ENCODE data around the gene IL18BP. TPM values are rescaled to one million over a fixed set of nuclear protein-coding genes. Genes with fewer than 3 reads are reported as not detected.

The IL18BP gene
- total RNA-seq, 1 experiment from 2014 or later = 17.9 TPM

DNA sequence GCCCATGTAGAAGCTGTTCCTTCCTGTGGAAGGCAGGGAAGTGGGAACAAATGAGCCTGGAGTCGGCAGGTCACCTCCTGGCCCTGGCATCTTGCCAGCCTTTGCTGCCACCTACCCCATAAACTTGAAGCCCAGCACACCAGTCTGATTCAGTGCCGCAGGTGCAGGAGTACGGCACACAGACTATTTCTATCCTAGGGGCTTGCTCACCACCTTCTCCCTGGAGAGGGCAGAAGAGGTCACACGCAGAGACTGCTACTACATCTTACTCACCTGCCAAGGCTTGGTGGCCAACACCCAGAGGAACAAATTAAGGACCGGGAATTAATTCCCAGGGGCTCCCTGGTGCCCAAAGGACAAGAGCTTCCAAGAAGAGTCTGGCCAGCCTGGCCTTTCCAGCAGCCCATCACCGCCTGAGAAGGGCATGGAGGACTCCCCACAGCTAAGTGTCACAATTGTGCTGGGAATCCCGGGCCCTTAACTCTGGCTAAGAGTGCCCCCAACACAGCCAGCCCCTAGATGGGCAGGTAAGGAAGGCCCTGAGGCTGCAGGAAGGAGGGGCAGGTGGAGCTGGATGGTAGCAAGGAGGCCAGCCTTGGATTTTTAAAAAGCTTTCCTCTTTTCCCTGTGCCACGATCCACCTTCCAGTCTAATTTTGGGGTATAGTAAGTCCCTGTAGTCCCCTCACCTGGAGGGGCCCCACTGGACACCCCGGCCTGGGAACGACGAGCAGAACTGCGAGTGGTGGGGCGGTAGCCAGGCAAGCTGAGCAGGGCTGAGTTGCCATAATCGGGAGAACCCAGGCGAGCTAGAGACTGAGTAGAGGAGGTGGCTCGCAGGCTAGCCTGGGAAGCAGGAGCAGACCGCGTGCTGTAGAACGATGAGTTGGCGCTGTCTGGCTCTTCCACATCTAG, 6.9 kb downstream of the IL18BP start:
- Histone ChIP-seq H3F3A (ENCODE audit: insufficient read depth, low read depth) (peaks cover 50% of the 10 kb centered on the region; the same call in 1 of the 2 replicates), H4K20me1 (ENCODE audit: insufficient read depth) (peaks cover 30% of the 10 kb centered on the region), H3K79me2 (ENCODE audit: low read depth) (no peaks in the 10 kb centered on the region), H3K27me3 (ENCODE audit: insufficient read depth, low read depth) (no peaks in the 10 kb centered on the region), H3K27ac (no peak overlapping the region), H3K9me2 (ENCODE audit: insufficient read depth) (no peaks in the 10 kb centered on the region), H3K9me3 (ENCODE audit: insufficient read depth, low read depth) (no peaks in the 10 kb centered on the region), H3K4me3 (no peak overlapping the region), H2AFZ (no peak overlapping the region), H3K4me2 (no peak overlapping the region), H3K4me1 (replicated peaks; ENCODE audit: insufficient read depth) (no peaks in the 10 kb centered on the region), H3K36me3 (ENCODE audit: low read depth) (peaks cover 31% of the 10 kb centered on the region; the same call in 1 of the 2 replicates)
- DNase-seq = no peak
- TF ChIP-seq, protein P1, sequence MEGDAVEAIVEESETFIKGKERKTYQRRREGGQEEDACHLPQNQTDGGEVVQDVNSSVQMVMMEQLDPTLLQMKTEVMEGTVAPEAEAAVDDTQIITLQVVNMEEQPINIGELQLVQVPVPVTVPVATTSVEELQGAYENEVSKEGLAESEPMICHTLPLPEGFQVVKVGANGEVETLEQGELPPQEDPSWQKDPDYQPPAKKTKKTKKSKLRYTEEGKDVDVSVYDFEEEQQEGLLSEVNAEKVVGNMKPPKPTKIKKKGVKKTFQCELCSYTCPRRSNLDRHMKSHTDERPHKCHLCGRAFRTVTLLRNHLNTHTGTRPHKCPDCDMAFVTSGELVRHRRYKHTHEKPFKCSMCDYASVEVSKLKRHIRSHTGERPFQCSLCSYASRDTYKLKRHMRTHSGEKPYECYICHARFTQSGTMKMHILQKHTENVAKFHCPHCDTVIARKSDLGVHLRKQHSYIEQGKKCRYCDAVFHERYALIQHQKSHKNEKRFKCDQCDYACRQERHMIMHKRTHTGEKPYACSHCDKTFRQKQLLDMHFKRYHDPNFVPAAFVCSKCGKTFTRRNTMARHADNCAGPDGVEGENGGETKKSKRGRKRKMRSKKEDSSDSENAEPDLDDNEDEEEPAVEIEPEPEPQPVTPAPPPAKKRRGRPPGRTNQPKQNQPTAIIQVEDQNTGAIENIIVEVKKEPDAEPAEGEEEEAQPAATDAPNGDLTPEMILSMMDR (conservative IDR thresholded peaks at IDR 0.05) = no peak
- TF ChIP-seq EZH2 (IDR thresholded peaks at IDR 0.05; ENCODE audit: low read depth) = no peak
- CTCF ChIA-PET = no interaction called here
- POLR2A ChIA-PET (ENCODE audit: unreplicated experiment) = no interaction called here
- BruUV-seq (replicated peaks) = no TSS peak
- intact Hi-C loops (cut with micrococcal nuclease; ENCODE audit: unreplicated experiment) = no loop called here

DNA sequence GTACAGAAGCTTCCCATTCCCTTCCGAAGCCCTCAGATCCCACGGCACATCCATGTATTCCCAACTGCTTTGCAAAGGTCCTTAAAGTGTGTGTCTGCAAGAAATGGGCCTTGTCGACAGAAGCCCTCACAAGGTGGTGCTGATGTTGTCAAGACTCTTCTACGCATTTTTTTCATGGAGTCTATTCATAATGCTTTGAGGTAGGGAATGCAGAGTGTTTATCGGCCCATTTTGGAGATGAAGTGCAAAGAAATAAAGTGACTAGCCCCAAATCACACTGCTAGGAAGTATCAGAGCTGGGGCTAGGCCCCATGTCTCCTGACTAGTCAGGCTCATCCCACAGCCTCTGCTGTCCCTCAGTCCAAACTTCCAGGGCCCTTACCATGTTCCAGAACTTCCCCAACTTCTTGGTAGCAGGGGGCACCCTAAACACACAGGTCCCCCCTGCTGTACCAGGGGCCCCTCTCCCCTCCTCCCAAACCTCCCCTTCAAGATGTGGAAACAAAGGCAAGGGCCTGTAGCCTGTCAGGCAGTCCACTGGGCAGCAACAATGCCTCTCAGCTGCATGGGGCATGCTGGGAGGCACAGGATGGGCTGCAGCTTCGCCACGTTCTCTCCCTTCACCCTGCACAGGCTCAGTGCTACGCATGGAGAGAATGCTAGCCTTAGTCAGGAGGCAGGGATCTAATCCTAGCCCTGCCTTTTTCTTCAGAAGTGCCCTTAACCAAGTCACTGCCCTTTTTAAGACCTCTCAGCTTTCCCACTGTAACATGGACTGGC, 7.8 kb downstream of the IL18BP start:
- ChIA-PET POLR2A (ENCODE audit: unreplicated experiment) (no interaction called here), CTCF (no interaction called here)
- no peak overlapping the region for H3K4me2 ChIP-seq
- no peak overlapping the region for H3K4me3 ChIP-seq
- H3K9me2 ChIP-seq (ENCODE audit: insufficient read depth) = no peaks in the 10 kb centered on the region
- H3K27ac ChIP-seq = no peak overlapping the region
- no TSS peak for BruUV-seq (replicated peaks)
- peaks cover 33% of the 10 kb centered on the region for H4K20me1 ChIP-seq (ENCODE audit: insufficient read depth)
- intact Hi-C loops (cut with micrococcal nuclease; ENCODE audit: unreplicated experiment) = no loop called here
- H3F3A ChIP-seq (ENCODE audit: insufficient read depth, low read depth) = peaks cover 56% of the 10 kb centered on the region; the same call in 1 of the 2 replicates
- no peaks in the 10 kb centered on the region for H3K9me3 ChIP-seq (ENCODE audit: insufficient read depth, low read depth)
- H3K36me3 ChIP-seq (ENCODE audit: low read depth) = peaks cover 31% of the 10 kb centered on the region; the same call in 1 of the 2 replicates
- no peak for DNase-seq
- H3K79me2 ChIP-seq (ENCODE audit: low read depth) = no peaks in the 10 kb centered on the region
- no peak for TF ChIP-seq EZH2 (IDR thresholded peaks at IDR 0.05; ENCODE audit: low read depth)
- TF ChIP-seq, protein P1 (conservative IDR thresholded peaks at IDR 0.05) = no peak
- H3K4me1 ChIP-seq (replicated peaks; ENCODE audit: insufficient read depth) = no peaks in the 10 kb centered on the region
- no peaks in the 10 kb centered on the region for H3K27me3 ChIP-seq (ENCODE audit: insufficient read depth, low read depth)
- no peak overlapping the region for H2AFZ ChIP-seq

DNA sequence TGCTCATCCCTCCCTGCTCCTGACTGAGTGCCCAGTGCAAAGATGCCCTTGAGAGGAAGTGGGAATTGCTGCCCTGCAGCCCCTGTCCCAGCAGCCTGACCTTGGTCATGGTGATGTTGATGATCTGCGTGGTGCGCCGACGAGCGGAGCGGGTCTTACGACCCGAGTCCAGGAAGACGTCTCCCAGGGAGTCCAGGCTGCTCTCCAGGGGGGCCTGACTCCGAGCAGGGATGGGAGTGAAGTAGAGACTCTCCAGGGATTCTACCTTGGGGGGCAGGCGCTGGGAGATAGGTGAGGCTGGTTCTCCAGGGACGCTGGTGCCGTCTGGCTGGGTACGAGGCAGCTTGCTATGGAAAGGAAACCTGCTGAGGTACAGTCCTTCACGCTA, 8.4 kb downstream of the IL18BP start:
- no peak overlapping the region for H3K4me2 ChIP-seq
- no peak overlapping the region for H3K27ac ChIP-seq
- peaks cover 31% of the 10 kb centered on the region; the same call in 1 of the 2 replicates for H3K36me3 ChIP-seq (ENCODE audit: low read depth)
- no peaks in the 10 kb centered on the region for H3K9me2 ChIP-seq (ENCODE audit: insufficient read depth)
- H3K4me1 ChIP-seq (replicated peaks; ENCODE audit: insufficient read depth) = no peaks in the 10 kb centered on the region
- H3F3A ChIP-seq (ENCODE audit: insufficient read depth, low read depth) = peaks cover 50% of the 10 kb centered on the region; the same call in 1 of the 2 replicates
- no peak overlapping the region for H3K4me3 ChIP-seq
- no peaks in the 10 kb centered on the region for H3K79me2 ChIP-seq (ENCODE audit: low read depth)
- peaks cover 37% of the 10 kb centered on the region for H4K20me1 ChIP-seq (ENCODE audit: insufficient read depth)
- BruUV-seq (replicated peaks) = no TSS peak
- H3K27me3 ChIP-seq (ENCODE audit: insufficient read depth, low read depth) = no peaks in the 10 kb centered on the region
- CTCF ChIA-PET = no interaction called here
- no peaks in the 10 kb centered on the region for H3K9me3 ChIP-seq (ENCODE audit: insufficient read depth, low read depth)
- TF ChIP-seq, protein P1 (conservative IDR thresholded peaks at IDR 0.05) = no peak
- TF ChIP-seq EZH2 (IDR thresholded peaks at IDR 0.05; ENCODE audit: low read depth) = no peak
- POLR2A ChIA-PET (ENCODE audit: unreplicated experiment) = interaction anchor here (0.7 kb wide), 1 partner anchor 442 kb away, joined by 4 read pairs; no protein-coding TSS in a partner anchor
- H2AFZ ChIP-seq = no peak overlapping the region
- intact Hi-C loops (cut with micrococcal nuclease; ENCODE audit: unreplicated experiment) = no loop called here
- no peak for DNase-seq
